PC-3 (cell line): ENCODE data around the gene TAPT1.

Experiments
- EZH2 ChIP-seq: fragments of 300-600 bp; sonication (generic); IDR thresholded peaks from one replicate; pipeline ENCODE4 v1.6.1; 2017; ENCODE audit warnings: antibody characterized with exemption, mild to moderate bottlenecking, low read length; ENCODE audit not compliant: unreplicated experiment
- TF ChIP-seq, protein P1 (sequence below): fragments of 300-600 bp; sonication (generic); conservative IDR thresholded peaks from 2 replicates; pipeline ENCODE4 v1.5.1; 2017; ENCODE audit warnings: antibody characterized with exemption, low read depth, mild to moderate bottlenecking, low read length

DNA sequence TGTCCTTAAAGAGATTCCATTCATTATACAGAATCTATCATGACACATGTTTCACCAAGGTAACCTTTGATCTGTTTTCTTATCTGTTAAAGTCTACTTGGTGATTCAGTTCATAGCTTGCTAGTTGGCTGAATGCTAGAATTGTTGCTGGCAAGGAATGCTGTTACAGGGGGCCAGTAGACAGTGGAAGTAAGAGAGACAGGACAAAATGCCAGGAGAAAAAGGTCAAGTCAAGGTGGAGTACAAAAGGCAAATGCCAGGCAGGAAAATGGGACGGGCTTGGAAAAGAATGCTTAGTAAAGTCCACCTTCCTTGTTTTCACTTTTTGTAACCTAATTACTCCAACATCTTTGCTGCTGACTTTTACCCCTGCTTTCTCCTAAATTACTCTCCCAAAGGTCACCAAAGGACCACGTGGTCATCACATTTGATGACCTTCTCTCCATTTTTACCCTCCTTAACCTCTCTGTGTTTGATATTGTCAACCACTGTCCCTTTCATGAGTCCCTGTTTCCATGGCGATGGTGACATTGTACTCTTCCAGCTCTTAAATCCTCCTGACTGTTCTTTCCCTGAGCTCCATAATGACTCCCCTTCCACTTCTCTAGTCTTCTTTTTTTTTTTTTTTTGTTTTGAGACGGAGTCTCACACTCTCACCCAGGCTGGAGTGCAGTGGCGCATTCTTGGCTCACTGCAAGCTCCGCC is 24.5 kb upstream of the TAPT1 start:
- TF ChIP-seq, protein P1, sequence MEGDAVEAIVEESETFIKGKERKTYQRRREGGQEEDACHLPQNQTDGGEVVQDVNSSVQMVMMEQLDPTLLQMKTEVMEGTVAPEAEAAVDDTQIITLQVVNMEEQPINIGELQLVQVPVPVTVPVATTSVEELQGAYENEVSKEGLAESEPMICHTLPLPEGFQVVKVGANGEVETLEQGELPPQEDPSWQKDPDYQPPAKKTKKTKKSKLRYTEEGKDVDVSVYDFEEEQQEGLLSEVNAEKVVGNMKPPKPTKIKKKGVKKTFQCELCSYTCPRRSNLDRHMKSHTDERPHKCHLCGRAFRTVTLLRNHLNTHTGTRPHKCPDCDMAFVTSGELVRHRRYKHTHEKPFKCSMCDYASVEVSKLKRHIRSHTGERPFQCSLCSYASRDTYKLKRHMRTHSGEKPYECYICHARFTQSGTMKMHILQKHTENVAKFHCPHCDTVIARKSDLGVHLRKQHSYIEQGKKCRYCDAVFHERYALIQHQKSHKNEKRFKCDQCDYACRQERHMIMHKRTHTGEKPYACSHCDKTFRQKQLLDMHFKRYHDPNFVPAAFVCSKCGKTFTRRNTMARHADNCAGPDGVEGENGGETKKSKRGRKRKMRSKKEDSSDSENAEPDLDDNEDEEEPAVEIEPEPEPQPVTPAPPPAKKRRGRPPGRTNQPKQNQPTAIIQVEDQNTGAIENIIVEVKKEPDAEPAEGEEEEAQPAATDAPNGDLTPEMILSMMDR, result no peak
- TF ChIP-seq EZH2, result no peak
